ENCODE measurements around the gene HNRNPUL2.

DNA sequence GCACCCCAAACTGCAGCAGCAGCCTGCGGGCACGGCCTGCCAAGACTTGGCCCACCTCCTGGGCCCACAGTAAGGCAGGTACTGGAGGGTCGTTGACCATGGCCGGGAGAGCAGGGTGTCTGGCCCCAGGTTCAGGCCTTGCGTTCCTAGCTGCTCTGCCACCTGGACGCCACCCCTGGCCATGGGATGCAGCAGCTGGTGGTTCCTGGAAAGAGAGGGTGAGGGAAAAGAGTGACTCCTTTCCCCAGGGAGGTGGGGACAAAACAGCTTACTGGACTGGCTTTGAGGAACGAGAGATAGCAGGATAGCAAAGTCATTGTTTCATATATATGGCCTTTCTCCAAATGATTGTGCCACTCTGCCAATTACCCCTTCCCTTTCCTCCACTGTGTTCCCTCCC, 21.8 kb downstream of the HNRNPUL2 start:
- TF ChIP-seq, protein P1, sequence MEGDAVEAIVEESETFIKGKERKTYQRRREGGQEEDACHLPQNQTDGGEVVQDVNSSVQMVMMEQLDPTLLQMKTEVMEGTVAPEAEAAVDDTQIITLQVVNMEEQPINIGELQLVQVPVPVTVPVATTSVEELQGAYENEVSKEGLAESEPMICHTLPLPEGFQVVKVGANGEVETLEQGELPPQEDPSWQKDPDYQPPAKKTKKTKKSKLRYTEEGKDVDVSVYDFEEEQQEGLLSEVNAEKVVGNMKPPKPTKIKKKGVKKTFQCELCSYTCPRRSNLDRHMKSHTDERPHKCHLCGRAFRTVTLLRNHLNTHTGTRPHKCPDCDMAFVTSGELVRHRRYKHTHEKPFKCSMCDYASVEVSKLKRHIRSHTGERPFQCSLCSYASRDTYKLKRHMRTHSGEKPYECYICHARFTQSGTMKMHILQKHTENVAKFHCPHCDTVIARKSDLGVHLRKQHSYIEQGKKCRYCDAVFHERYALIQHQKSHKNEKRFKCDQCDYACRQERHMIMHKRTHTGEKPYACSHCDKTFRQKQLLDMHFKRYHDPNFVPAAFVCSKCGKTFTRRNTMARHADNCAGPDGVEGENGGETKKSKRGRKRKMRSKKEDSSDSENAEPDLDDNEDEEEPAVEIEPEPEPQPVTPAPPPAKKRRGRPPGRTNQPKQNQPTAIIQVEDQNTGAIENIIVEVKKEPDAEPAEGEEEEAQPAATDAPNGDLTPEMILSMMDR (IDR thresholded peaks at IDR 0.05; ENCODE audit: low read length): no peak
- TF ChIP-seq EZH2phosphoT487 (IDR thresholded peaks at IDR 0.05; ENCODE audit: low read length) (no peak), EZH2 (optimal IDR thresholded peaks at IDR 0.05; ENCODE audit: low read depth, low read length) (no peak)
